Hematopoietic multipotent progenitor cell treated with erythropoietin and hydrocortisone succinate and interleukin-3 and kit ligand, for 17 days (in vitro differentiated cells): Measurements from ENCODE around the gene RBSN.
A peak's percentile ranks its signal among the peaks of the same experiment; 100 is the strongest.

Source experiments
- DNase-seq: peaks from one replicate; pipeline ENCODE4 v3.0.0-alpha.2; 2015; ENCODE audit warnings: low spot score

The RBSN gene

DNA sequence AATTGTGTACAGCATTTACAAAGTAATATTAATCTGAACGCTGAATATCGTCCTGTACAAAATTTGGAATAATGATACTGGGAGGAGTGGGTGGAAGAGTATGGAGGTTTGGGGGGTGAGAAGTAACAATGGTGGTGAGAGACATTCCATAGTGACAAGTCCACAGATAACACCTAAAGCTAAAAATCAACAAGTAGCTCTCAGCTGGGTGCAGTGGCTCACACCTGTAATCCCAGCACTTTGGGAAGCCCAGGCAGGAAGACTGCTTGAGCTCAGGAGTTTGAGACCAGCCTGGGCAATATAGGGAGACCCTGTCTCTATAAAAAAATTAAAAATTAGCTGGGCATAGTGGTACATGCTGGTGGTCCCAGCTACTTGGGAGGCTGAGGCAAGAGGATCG is 38.9 kb downstream of the RBSN start:
- no peak for DNase-seq

GRCh38 chr3:15056676-15057404 is 42.1 kb downstream of the RBSN start:
- no peak for DNase-seq

GRCh38 chr3:15055019-15055557 is 43.9 kb downstream of the RBSN start:
- no peak for DNase-seq

DNA sequence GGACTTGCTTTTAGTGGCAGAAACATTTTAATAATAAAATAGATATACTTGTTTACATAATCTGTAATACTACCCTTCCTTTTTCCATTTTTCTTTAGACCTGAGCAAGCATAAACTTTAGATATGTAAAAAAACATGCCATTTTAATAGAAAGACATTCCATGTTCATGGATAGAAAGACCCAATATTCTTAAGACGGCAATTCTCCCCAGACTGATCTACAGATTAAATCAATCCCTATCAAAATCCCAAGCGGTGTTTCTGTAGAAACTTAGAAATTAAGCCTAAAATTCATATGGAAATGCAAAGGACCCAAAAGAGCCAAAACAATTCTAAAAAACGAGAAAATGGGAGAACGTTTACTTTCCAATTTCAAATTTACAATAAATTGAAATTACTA is 45.4 kb downstream of the RBSN start:
- DNase-seq: no peak

- DNase-seq: peak; percentile 60
Measured at GRCh38 chr3:15052335-15053242, 46.4 kb downstream of the RBSN start.

- peak; percentile 67 for DNase-seq
Measured at GRCh38 chr3:15051531-15051930, 47.4 kb downstream of the RBSN start.

- no peak for DNase-seq
Measured at GRCh38 chr3:15050405-15051092, 48.4 kb downstream of the RBSN start.

DNA sequence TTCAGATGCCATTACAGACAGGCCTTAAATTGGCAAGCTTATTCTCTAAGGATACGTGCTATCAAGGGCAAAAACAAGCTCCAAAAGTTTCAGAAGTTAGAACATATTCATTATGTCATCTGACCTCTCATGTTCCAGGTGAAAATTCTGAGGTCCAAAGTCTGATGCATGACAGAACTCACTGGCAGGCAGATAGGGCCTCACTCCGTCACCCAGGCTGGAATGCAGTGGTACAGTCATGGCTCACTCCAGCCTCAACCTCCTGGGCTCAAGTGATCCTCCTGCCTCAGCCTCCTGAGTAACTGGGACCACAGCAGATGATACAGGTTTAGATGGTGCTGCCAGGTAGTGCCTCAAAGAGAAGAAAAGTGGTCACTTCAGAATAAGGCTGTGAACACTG is 49.4 kb downstream of the RBSN start:
- DNase-seq: no peak

GRCh38 chr3:15045667-15046066 is 53.3 kb downstream of the RBSN start:
- no peak for DNase-seq

GRCh38 chr3:15044326-15044725 is 54.6 kb downstream of the RBSN start:
- no peak for DNase-seq

DNA sequence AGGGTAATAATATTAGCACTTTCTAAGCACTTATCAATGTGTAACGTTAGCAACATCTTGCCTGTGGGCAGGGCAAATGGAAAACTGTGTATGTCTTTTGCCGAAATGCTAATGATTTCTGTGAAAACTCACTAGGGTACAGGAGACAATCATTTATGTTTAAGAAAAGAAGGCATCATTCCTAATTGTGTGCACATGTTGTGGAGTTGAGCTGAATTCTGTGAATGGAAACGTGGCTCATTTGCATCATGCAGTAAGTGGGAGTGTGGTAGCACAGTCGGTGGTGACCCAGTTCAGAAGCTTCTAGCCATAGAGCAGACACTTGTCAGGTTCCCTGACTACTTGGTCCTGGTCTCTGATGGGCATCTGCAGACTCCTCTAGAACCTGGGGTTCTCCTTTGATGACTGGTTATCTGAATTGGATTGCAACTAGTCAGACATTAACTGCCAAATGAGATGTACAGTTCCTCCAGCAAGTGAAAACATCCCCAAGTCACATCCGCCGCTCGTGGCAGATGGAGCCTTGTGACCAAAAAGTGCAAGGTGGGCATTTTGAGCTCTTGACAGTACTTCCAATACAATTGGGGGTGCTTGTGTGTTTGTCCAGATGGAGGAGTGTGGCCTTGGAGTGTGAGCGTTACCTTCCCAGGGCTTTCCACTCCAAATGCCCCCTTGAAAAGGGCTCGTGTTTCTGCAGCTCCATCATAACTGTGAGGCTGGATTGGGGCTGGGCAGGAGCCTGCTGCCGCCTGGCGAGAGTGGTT is 55.4 kb downstream of the RBSN start:
- no peak for DNase-seq

GRCh38 chr3:15042936-15043335 is 56.0 kb downstream of the RBSN start:
- DNase-seq: no peak

DNA sequence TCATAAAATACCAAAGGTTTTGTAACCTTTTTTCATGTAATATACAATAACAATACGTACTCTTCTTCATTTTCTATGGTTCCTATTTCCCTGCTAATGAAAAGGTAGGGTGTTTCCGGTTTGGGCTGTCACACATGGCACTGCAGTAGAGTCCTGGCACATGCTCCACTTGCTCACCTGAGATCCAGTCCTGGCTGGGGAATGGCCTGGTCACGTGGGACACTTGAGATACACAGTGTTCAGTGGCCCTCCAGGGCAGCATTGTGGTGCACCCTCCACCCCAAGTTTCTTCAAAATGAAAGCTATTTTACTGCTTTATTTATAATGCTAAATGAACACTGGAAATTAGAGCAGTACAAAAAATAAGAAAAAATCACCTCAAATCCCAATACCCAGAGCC is 57.0 kb downstream of the RBSN start:
- DNase-seq: no peak

DNA sequence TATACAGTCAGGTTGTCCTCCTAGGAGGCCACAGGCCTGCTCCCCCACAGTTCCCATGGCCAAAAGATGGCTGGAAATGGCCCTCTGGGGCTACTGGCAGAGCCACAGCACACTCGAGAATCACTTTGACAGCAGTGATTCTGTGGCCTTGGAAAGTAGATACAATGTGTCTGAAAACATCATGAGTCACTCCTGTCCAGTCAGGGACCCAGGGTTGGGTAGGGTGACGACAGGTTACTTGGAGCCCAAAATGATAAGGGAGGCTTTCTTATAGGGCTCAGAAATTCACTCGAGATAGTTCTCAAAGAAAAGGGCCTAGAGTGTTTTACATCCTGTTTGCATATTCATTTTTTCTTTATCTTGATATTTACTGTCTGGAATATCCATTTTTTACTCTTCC is 58.1 kb downstream of the RBSN start:
- no peak for DNase-seq

- no peak for DNase-seq
Measured at GRCh38 chr3:15038306-15038705, 60.6 kb downstream of the RBSN start.

DNA sequence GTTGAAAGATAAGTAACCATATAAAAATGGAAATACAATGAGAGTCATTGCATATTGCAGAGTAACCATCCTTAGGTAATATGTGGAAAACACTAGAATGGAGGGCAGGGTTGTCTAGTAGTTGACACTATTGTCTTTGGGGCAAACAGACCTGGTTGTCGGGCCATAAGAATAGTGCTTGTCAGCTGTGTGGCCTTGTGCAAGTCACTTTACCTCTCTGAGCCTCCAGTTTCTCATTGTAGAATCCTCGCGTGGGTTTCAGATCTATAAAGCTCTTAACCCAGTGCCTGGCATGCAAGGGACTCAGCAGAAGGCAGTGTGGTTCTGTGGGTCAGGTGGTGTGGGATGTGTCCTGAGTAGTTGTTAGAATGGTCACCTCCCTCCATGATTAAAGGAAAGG is 65.8 kb downstream of the RBSN start:
- no peak for DNase-seq

DNA sequence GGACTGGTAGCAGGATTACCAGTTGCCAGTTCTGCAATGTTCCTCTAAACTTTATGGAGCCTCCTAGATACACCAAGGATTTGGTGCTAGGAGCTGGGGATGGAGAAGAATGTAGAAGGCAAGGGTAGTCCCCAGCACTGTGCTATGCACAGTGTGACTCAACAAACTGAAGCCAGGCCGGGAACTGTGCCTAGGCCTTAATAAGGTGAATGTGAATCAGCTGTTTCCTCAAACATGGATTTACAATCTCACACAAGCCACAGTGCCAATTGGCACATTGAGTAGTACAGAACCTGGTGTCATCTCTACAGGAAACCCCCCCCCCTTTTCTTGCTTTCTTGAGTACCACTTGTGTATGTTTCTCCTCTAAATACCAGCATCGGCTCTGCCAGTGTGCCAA is 66.3 kb downstream of the RBSN start:
- DNase-seq: no peak

DNA sequence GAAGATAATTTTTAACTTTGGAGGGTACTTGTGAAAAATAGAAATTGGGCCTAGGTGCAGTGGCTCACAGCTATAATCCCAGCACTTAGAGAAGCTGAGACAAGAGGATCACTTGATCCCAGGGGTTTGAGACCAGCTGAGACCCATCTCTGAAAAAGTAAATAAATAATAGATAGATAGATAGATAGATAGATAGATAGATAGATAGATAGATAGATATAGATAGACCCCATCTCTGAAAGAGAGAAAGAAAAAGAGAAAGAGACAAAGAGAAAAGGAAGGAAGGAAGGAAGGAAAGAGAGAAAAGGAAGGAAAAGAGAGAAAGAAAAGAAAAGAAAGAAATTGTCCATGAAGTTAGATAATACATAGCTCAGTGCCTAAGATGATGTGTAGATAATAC is 69.3 kb downstream of the RBSN start:
- no peak for DNase-seq

GRCh38 chr3:15023719-15024118 is 75.2 kb downstream of the RBSN start:
- no peak for DNase-seq

GRCh38 chr3:15023249-15023648 is 75.7 kb downstream of the RBSN start:
- DNase-seq: no peak
